Raji (cell line): ENCODE data around the gene PDE4D.

Experiments used
- POLR2A ChIP-seq: IDR thresholded peaks from 2 replicates; pipeline ENCODE4 v1.6.1; 2011; ENCODE audit warnings: low read depth, low read length, control low read depth; ENCODE audit not compliant: insufficient read depth

The PDE4D gene

DNA sequence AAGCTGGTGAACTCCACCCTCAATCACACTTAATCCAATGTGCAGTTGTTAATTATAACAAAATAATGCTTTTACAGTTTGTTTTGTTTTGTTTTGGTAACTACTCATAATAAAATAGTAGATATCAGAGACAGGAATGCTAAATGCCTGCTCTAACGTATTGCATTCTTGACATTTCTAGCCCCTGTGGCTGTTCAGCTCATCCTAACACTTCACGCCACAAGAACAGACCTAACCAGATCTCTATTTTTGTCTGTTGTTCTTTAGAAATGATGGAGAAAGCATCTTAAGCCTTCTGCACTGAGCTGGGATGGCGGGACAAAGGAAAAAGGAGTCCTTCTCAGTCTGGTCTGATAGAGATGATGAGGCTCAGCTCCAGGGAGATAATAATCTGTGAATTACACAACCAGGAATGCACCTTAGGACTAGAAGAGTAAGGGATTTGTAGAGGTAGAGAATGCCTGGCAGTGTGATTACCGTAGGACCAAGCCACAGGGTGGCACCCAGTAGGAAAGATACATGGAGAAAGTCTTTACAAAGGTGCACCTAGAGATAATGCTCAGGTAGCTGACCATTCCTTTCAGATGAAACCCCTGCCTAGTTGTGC is 628.8 kb downstream of the PDE4D start:
- no peak for TF ChIP-seq POLR2A

DNA sequence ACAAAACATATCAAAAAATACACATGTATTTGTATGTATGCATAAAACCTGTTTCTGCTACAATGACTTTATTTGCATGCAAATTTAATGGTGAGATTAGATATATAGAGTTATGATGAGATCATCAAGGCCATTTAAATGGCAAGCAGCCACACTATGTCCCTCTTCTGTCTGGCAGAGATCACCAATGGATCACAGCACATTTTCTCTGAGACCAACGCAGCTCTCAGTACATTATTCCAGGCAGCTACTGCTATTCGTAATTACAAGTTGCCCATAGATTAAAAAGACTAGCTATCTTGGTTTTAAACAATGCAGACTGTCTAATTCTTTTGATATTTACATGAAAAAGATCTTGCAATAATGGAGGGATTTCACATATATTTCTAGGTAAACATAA is 629.5 kb downstream of the PDE4D start:
- TF ChIP-seq POLR2A: no peak

DNA sequence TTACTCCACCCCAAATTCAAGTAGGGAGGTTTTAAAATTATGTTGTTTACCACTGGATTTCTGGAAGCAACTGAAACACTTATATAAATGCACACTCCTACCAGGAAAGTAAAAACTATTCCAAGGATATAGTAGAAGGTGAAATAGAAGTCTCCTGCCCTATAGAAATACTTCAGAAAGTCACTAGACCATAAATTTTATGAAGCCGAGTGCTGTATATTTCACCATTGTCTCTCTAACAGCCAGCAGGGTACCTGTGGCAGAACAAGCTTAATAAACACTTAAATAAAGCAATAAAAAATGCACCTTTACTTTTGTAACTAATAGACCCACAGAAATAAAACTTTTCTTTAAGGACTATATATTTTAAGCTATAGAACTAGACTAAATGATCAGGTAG is 631.6 kb downstream of the PDE4D start:
- TF ChIP-seq POLR2A: no peak

DNA sequence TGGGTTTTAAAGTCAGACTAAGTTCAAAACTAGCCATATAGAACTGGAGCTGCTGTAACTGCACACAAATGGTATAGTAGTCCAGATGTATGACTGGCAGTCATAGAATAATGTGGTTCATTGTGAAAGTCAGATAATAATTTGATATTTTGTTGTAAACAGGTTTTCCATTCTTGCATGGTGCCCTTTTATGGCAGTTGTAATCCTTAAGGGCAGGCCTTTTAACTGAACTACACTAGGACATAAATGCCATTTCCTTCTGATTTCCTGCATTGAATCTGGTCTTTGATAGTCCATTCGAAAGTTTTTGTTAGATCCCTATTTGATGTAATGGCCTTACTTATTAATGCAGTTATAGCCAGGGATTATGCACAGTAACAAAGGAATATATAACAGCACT is 632.6 kb downstream of the PDE4D start:
- TF ChIP-seq POLR2A: no peak

DNA sequence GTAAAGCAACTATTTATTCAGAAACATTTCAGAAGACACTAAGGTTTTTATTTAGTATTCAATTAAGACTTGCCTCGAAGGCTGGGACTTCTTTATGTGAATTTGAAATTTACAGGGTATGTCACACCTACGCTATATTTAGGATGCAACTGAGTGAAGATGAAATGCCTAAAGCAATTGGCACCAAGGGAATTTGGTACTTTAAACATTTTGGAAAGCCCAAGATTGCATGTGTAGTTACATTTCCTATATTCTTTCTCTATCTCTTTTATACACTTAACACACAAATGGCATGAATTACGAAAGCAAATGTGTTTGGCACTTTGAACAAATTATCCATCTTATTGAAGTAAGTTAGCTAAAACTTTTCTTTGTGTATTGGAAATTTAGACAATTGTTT is 633.3 kb downstream of the PDE4D start:
- no peak for TF ChIP-seq POLR2A

DNA sequence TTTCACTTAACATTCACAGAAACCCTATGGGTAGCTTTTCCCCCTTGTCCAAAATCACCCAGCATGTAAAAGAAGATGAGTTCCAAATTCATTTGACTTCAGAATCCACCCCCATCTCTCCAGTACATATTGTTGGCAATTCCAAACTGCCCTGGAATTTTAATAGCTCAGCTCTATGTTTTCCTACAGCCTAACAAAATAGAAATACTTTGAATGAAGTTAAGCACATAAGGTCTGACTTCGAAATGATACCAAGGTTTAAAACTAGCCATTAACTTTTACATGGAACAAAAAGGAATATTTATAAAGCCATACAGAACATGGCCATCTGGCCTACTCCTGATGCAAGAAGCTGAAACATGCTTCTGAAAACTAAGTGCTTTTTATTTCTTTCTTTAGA is 634.3 kb downstream of the PDE4D start:
- no peak for TF ChIP-seq POLR2A

DNA sequence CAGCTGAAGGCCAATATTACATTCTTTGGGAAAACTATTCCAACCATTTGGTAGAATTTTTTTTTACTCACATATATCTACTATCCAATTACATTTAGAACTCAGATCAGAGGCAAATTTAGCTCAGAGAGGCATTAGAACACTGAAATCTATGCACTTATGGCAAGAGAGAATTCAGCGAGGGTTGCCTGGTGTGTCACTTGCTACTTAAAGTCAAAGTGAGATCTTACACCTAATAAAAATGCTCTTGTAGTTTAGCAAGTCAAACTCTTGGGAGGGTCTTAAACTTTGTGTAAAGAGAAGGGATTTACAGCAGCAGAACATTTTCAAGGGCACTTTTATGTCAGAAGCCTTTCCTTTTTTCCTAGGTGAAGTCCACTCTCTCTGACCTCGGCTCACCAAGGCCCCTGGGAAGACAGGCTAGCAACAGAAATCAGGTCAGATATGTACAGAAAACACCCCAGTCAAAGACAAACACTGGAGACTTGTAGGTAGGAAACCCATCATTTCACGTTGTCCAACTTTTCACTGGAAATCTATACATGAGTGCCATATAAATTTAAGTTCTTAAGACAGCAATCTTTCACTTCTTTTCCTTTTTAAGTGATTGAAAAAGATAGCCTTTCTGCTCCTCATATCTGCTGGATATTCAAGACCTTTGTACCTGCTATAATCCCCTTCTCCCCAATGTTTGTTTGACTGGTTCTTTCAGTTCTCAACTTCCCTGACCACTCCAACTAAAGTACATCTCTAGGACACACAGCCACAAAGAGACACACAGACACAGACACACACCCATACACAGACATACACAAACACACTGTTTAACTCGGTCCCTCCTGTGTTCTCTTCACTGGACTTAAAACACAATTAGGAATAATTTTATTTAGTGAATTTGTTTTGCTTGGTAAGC is 635.8 kb downstream of the PDE4D start:
- no peak for TF ChIP-seq POLR2A

DNA sequence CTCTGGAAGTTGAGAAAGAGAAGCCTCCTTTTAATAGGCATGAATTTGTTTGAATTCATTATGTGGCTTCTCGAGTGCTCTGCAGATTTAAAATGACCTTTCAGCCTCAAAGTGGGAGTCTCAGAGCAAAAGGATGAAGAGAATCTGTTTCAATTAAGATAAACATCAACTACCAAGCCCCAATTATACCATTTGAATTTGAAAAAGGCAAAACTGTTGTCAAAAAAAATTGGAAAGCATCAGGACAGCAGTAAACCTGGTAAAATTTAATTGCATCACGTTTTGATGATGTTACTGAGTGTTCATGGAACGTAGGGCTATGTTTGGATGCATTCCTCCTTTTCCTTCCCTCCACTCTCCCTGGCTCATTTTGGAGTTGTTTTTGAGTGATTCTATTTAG is 637.2 kb downstream of the PDE4D start:
- no peak for TF ChIP-seq POLR2A

DNA sequence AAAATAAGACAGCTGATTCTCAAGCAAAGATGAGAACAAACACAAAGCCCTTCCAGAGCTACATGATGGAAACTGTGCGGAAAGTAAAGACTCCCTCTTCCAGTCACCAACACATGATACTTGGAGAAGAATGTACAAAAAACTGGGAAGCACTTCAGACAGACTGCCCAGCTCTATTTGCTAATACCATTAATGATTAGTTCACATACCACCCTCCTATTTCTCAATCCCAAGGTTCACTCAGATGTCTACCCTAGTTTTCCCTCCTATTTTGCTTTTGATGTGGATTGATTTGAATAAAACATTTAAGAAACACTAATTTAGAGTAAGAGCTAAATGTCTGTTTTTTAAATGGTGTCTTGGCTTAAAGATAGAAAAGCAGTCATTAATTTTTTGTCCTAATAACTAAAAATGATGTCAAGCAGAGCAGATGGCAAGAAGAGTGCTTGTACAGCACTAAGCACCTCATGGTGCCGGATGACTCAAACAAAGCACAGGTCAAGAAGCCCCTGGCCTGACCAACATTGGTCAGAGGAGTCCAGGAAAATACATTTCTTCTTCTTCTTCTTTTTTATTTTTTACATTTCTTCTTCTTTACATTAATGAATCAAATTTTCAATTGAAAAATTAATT is 639.4 kb downstream of the PDE4D start:
- TF ChIP-seq POLR2A: no peak

DNA sequence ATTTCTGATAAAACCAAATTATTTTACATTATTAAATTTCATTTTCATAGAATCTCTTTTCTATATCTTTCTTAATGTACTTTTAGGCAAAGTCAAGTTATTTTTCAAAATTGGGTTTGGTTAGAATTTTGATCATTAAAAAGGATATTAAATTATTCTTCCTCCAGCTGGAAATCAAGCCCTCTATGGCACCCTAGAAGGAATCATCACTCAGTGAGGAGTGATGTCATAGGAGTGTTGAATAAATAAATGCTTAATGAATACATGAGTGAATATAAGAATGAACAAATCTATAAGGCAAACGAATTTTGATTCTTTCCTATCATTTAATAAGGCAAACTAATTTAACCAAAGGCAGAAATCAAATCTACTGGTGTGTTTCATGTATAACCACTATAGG is 639.9 kb downstream of the PDE4D start:
- no peak for TF ChIP-seq POLR2A

DNA sequence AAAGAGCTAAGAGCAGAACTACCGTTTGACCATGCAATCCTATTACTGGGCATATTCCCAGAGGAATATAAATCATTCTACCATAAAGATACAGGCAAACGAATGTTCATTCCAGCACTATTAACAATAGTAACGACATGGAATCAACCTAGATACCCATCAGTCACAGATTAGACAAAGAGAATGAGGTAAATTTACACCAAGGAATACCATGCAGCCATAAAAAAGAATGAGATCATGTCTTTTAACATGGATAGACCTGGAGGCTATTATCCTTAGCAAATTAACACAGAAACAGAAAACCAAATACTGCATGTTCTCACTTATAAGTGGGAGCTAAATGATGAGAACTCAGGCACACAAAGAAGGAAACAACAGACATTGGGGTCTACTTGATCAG is 641.9 kb downstream of the PDE4D start:
- no peak for TF ChIP-seq POLR2A

DNA sequence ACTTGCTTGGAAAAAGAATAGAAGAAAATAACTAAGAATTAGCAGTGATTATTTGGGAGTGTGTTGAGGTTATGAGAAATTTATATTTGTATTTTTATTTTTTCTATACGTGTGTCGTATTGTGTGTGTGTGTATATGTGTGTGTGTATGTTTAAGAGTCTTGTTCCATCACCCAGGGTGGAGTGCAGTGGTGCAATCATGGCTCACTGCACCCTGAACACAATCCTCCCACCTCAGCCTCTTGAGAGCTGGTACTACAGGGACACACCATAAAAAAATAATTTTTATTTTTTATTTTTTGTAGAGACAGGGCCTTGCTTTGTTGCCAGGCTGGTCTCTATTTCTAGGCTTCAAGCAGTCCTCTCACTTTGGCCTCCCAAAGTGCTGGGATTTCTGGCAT is 643.8 kb downstream of the PDE4D start:
- no peak for TF ChIP-seq POLR2A

DNA sequence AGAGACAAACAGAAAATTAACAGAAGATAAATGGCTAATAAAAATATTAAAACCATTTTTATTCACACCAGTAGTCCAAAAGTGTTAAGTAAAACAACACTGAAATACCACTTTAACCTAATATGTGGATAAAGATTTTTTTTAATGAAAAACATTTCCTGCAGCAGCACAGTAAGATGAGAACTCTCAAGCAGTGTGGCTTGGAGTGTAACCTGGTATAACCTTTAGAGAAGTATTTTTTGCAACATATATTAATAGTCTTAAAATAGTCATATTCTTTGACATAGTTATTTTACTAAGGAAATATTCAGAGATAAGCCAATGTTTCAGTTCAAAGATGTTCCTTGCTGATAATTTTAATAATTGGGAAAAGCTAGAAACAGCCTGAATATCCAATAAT is 644.4 kb downstream of the PDE4D start:
- no peak for TF ChIP-seq POLR2A

DNA sequence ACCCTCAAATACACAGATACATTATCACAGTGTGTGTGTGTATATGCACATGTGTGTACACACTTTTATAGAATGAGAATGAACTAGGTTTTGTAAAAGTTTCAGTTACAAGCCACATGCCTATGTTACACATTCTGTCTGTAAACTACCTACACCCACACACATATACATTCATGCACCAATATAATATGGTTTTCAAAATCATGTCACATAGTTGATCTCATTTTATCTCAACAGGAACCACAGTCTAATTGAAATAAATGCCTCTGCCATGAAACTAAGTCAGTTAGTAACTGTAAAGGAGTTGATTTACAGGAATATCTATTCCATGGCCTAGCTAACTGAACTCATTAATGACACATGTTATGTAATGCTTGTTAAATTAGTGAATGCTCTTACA is 646.6 kb downstream of the PDE4D start:
- no peak for TF ChIP-seq POLR2A

DNA sequence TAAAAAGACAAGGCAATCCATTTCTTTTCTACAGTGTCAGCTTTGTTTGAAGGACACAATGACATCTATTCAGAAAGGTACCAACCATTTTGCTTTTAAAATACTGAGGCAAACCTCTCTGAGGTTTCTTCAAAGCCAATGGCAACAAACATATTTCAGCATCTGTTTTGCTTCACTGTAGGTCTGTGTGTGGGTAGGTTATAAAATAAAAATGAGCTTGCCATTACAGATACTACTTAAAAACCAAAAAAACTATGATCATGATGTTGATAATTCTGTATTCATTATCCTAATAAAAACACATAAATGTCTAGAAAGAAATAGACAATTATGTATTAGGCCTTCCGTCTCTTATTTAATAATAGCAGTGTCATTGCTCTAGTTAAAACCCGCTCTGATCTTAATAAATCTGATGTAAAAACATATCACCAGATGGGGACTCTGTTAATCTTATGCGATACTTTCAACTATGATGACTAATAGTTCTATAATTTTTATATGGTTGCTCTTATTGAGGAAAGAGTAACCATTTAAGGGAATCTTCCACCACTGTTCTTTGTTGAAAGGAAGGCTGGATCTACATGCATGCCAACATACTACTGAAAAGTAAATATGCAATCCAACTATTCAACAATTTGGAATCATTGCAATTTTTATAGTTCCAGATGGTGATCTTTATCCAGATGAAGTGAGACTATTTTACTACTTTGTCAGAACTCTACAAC is 647.2 kb downstream of the PDE4D start:
- no peak for TF ChIP-seq POLR2A
